Mammary epithelial cell (primary cell): ENCODE data around the gene SPEF2.

Experiments used
- EZH2 ChIP-seq: IDR thresholded peaks from 2 replicates; pipeline ENCODE4 v1.6.1; 2012; ENCODE audit warnings: low read length, inconsistent platforms, borderline replicate concordance
- TF ChIP-seq, protein P1 (sequence below), 2 donors: IDR thresholded peaks in 1 of 2; conservative IDR thresholded peaks in 1 of 2; 2 replicates each; pipeline ENCODE4 v1.5.1; 2011 to 2012; ENCODE audit warnings: inconsistent platforms in 2 of 2, low read length in 2 of 2, mild to moderate bottlenecking in 2 of 2, control low read depth in 1 of 2, low read depth in 1 of 2; ENCODE audit not compliant: insufficient read depth in 1 of 2; ENCODE audit errors: extremely low read depth in 1 of 2

DNA sequence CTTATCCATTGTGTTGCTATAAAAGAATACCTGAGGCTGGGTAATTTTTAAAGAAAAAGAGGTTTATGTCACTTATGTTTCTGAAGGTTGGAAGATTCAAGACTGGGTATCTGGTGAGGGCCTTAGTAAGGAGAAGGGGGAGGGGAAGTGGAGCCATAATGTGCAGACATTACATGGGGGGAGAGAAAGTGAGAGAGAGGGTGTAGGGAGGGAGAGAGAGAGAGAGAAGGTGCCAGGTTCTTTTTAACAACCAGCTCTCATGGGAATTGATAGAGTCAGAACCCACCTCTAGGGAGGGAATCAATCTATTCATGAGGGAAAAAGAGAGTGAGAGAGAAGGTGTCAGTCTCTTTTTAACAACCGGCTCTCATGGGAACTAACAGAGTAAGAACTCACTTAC is 29.5 kb downstream of the SPEF2 start:
- TF ChIP-seq, protein P1, sequence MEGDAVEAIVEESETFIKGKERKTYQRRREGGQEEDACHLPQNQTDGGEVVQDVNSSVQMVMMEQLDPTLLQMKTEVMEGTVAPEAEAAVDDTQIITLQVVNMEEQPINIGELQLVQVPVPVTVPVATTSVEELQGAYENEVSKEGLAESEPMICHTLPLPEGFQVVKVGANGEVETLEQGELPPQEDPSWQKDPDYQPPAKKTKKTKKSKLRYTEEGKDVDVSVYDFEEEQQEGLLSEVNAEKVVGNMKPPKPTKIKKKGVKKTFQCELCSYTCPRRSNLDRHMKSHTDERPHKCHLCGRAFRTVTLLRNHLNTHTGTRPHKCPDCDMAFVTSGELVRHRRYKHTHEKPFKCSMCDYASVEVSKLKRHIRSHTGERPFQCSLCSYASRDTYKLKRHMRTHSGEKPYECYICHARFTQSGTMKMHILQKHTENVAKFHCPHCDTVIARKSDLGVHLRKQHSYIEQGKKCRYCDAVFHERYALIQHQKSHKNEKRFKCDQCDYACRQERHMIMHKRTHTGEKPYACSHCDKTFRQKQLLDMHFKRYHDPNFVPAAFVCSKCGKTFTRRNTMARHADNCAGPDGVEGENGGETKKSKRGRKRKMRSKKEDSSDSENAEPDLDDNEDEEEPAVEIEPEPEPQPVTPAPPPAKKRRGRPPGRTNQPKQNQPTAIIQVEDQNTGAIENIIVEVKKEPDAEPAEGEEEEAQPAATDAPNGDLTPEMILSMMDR (conservative IDR thresholded peaks at IDR 0.05 in 1 of 2, IDR thresholded peaks at IDR 0.05 in 1 of 2; ENCODE audit: extremely low read depth in 1 of 2, insufficient read depth in 1 of 2, low read depth in 1 of 2, low read length in 2 of 2) = no peak
- no peak for TF ChIP-seq EZH2
